CD4-positive, alpha-beta T cell treated with Interleukin-2 at 100 ng/mL for 4 hours (primary cell): ENCODE data around the gene NXPH1.

Experiments
- DNase-seq: peaks from one replicate; pipeline ENCODE4 v3.0.0-alpha.2; 2020; ENCODE audit warnings: low spot score

NXPH1 gene

GRCh38 chr7:8597565-8597964 lies 164.2 kb downstream of the NXPH1 start:
- DNase-seq, result no peak

- DNase-seq, result no peak
These were observed 167.7 kb downstream of the NXPH1 start for GRCh38 chr7:8601121-8601520.

GRCh38 chr7:8605221-8605620 lies 171.8 kb downstream of the NXPH1 start:
- no peak for DNase-seq

GRCh38 chr7:8612584-8612983 lies 179.2 kb downstream of the NXPH1 start:
- DNase-seq, result no peak

GRCh38 chr7:8613191-8613590 lies 179.8 kb downstream of the NXPH1 start:
- no peak for DNase-seq

- DNase-seq, result no peak
These were observed 181.6 kb downstream of the NXPH1 start for GRCh38 chr7:8615019-8615418.

GRCh38 chr7:8618441-8619070 lies 185.1 kb downstream of the NXPH1 start:
- no peak for DNase-seq

- DNase-seq, result no peak
These were observed 186.8 kb downstream of the NXPH1 start for GRCh38 chr7:8620169-8620568.

GRCh38 chr7:8625612-8626011 lies 192.2 kb downstream of the NXPH1 start:
- DNase-seq, result no peak

- DNase-seq, result no peak
These were observed 193.9 kb downstream of the NXPH1 start for GRCh38 chr7:8627325-8627724.

GRCh38 chr7:8628656-8629055 lies 195.2 kb downstream of the NXPH1 start:
- no peak for DNase-seq

GRCh38 chr7:8629504-8629903 lies 196.1 kb downstream of the NXPH1 start:
- no peak for DNase-seq

- DNase-seq, result no peak
These were observed 203.9 kb downstream of the NXPH1 start for GRCh38 chr7:8637322-8637721.

GRCh38 chr7:8638076-8638475 lies 204.7 kb downstream of the NXPH1 start:
- DNase-seq, result no peak

- no peak for DNase-seq
These were observed 206.3 kb downstream of the NXPH1 start for GRCh38 chr7:8639668-8640067.

GRCh38 chr7:8640671-8641070 lies 207.3 kb downstream of the NXPH1 start:
- no peak for DNase-seq

- DNase-seq, result no peak
These were observed 235.5 kb downstream of the NXPH1 start for GRCh38 chr7:8668627-8669500.

GRCh38 chr7:8669501-8669851 lies 236.1 kb downstream of the NXPH1 start:
- DNase-seq, result no peak

GRCh38 chr7:8684426-8684825 lies 251.0 kb downstream of the NXPH1 start:
- no peak for DNase-seq

- no peak for DNase-seq
These were observed 266.6 kb downstream of the NXPH1 start for GRCh38 chr7:8699875-8700624.

- no peak for DNase-seq
These were observed 269.4 kb downstream of the NXPH1 start for GRCh38 chr7:8702807-8703206.

- DNase-seq, result no peak
These were observed 276.7 kb downstream of the NXPH1 start for GRCh38 chr7:8710124-8710523.

GRCh38 chr7:8714791-8715190 lies 281.4 kb downstream of the NXPH1 start:
- DNase-seq, result no peak
